Measurements from ENCODE around the gene SLC22A15.

The SLC22A15 gene

GRCh38 chr1:116104667-116105066 lies 128.4 kb downstream of the SLC22A15 start:
- no peak for DNase-seq (ENCODE audit: low spot score)

DNA sequence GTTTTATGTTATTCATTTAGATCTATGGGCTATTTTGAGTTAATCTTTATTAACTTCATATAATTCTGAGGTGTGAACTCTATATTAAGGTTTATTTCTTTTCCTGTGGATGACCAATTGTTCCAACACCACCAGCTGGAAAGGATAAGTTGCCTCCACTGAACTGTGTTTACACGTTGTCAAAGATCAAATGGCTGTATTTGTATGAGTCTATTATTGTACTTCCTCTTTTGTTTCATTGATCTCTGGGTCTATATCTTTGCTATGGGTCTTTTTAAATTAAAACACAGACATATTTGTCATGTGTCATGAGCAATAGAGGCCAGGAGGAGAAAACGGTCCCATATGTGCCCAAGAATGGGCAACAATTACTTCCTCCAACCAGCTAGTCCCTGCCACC lies 129.7 kb downstream of the SLC22A15 start:
- no peak for DNase-seq (ENCODE audit: low spot score)

- DNase-seq (ENCODE audit: low spot score), result no peak
Measured at GRCh38 chr1:116106646-116107045, 130.3 kb downstream of the SLC22A15 start.

DNA sequence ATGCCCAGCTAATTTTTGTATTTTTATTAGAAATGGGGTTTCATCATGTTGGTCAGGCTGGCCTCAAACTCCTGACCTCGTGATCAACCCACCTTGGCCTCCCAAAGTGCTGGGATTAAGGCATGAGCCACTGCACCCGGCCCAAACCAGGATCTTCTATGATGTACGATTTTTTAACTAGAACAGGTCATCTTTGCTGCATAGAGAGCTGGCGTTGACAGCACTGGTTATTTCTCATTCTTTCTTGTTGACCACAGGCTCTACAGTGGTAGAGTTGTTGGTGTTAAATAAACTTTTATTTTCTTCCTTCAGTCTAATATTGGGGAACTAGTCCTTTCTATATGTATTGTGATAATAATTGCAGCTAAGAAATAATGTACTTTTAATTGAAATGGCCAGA lies 131.1 kb downstream of the SLC22A15 start:
- DNase-seq (ENCODE audit: low spot score), result no peak

DNA sequence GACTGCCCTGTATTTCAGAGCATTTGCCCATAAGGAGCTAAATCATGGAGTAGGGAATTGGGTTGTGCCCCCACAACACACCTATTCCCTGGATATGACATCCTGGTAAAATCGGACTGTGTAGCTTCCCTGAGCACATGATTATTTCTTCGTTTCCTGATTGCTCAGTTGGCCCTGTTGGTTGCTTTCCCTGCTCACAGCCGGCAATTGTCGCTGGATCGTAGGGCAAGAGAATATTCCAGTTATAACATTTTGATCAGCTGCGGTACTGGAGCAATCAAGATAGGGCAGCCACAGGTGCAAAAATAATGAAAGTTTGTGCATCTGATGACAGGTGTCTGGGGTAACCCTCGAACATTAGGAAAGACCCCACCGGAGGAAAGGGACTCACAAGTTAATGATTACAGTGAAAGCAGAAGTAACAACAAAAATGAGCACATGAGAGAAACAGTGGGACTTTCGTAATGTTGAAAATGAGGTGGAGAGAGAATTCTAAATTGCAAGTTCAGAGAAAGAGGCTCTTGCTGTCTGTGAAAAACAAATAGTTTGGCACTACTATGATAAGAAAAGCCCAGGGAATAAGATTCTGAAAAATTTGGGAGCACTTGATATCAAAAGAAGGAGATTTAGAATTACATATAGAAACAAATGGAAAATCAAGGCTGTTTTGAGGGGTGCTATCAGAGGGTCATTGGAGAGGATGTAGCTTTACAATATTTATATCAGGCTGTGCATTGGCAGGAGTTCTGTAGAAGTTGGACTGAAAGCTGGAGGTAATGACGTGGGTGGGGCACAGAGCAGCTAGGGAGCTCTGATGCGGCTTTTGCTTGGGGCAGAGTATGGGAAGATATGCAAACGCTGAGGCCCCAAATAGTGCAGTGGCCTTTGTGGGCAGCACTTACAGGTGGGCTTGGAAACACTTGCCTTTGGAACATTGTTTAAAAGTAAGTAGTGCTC lies 134.5 kb downstream of the SLC22A15 start, which contains the start of gene MAB21L3:
Gene MAB21L3, plus strand, starts transcription at position 833 of the 957 bp plus-strand sequence. CDS start 1,217 bp downstream, outside the sequence.
- DNase-seq (ENCODE audit: low spot score), result no peak

GRCh38 chr1:116111524-116112021 lies 135.3 kb downstream of the SLC22A15 start:
- no peak for DNase-seq (ENCODE audit: low spot score)

- DNase-seq (ENCODE audit: low spot score), result no peak
Measured at GRCh38 chr1:116112388-116113140, 136.3 kb downstream of the SLC22A15 start.

GRCh38 chr1:116113615-116114014 lies 137.3 kb downstream of the SLC22A15 start:
- no peak for DNase-seq (ENCODE audit: low spot score)

DNA sequence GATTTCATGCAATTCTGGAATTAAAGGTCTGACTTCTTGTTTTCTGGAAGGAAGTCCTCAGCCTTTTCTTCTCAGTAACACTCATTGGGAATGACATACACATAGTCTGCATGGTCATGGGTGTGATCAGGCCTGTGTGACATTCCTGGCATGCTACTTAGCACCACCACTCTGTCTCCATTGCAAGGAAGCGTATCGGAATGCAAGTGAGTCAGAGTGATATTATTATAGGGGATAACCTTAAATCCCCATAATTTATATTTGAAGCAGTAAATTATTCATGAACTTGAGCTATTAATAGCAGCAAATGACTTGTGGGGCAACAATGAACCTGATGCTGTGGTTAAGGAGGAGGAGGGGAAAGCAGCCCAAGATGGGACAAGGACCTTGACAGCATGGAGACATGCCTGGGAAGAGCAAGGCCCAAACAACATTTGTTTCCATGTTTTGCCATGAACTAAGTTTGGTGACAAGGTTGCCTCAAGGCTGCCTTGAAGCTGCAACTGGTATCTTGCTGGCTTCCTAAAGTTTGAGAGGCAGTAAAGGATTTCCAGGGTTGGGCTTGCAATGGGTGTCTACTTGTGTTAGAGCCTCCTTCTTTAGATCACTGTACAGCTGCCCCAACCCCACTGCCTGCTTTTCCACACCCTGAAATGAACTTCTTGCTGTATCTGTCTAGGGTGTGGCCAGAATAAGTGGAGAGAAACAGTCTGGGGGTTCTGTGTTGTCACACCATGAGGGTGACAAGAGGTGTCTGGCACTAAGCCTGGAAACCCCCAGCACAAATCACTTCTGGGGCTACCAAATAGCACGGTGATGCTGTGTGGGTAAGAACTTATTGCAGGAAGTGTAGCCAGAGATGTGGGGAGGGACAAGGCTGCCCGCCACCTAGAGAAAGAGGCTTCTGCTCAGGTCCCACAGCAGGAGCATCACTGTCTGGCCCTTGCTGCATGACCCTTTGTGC lies 139.4 kb downstream of the SLC22A15 start:
- DNase-seq (ENCODE audit: low spot score), result no peak

DNA sequence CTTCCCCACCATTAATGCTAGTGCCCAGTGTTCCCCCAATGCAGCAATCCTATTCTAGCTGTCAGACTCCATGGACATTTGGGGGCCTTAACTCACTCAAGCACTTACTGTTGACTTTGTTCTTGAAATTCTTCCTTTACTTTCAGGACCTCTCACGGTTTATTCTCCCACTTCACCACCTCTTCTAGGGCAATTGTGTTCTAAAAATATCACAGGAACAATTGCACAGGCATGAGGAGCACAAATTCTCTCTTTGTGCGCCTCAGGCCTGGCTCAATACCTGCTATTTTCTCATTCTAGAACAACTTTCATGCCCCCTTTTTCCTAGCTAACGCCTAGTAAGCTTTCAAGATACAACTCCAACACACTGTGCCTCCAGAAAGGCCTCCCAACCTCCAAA lies 142.2 kb downstream of the SLC22A15 start:
- no peak for DNase-seq (ENCODE audit: low spot score)
